A673 (cell line): Measurements from ENCODE around the gene TNFSF9. TPM values are rescaled to one million over a fixed set of nuclear protein-coding genes. Genes with fewer than 3 reads are reported as not detected.

Source experiments
- BruUV-seq: library from RNA; stranded (reverse); fragments of 400-500 nt; replicated peaks from 2 replicates; lab custom pipeline; 2021; lab: Mats Ljungman, UMichigan
- CTCF ChIA-PET: fragments of 300-600 bp; sonication (Branson Sonifier 250); formaldehyde crosslinking; loops from one replicate; lab custom pipeline; 2022; ENCODE audit warnings: antibody characterized with exemption; lab: Charles Lee
- POLR2A ChIA-PET: fragments of 300-600 bp; sonication (Branson Sonifier 250); formaldehyde crosslinking; loops from one replicate; lab custom pipeline; 2022; ENCODE audit warnings: antibody characterized with exemption; ENCODE audit not compliant: low non-redundant PET; lab: Charles Lee
- DNase-seq: peaks from one replicate; pipeline ENCODE4 v3.0.0-alpha.2; 2015; ENCODE audit warnings: low spot score
- H3K27ac ChIP-seq: fragments of 200-600 bp; sonication (generic); 2 replicates; pipeline ENCODE4 v1.5.1; 2016; ENCODE audit warnings: mixed run types, low read depth, mild to moderate bottlenecking, mixed read lengths, antibody characterized with exemption, low read length; ENCODE audit not compliant: poor library complexity, severe bottlenecking
- H3K27me3 ChIP-seq: fragments of 200-600 bp; sonication (generic); replicated peaks from 2 replicates; pipeline ENCODE4 v1.6.1; 2017; ENCODE audit warnings: mixed run types, low read depth, mild to moderate bottlenecking, mixed read lengths, antibody characterized with exemption, low read length; ENCODE audit not compliant: insufficient read depth, poor library complexity
- H3K36me3 ChIP-seq: fragments of 200-600 bp; sonication (generic); 2 replicates; pipeline ENCODE4 v1.6.1; 2016; ENCODE audit warnings: mixed run types, mild to moderate bottlenecking, mixed read lengths, antibody characterized with exemption, low read length; ENCODE audit not compliant: insufficient read depth, poor library complexity, severe bottlenecking
- H3K4me1 ChIP-seq: fragments of 200-600 bp; sonication (generic); 2 replicates; pipeline ENCODE4 v1.6.1; 2017; ENCODE audit warnings: mixed run types, mild to moderate bottlenecking, mixed read lengths, antibody characterized with exemption, low read length; ENCODE audit not compliant: insufficient read depth, poor library complexity, severe bottlenecking
- H3K4me3 ChIP-seq: fragments of 200-600 bp; sonication (generic); 2 replicates; pipeline ENCODE4 v1.5.1; 2016; ENCODE audit warnings: low read depth, mixed run types, mild to moderate bottlenecking, mixed read lengths, low read length; ENCODE audit not compliant: poor library complexity, severe bottlenecking
- H3K9me3 ChIP-seq: fragments of 200-600 bp; sonication (generic); 2 replicates; pipeline ENCODE4 v1.6.1; 2016; ENCODE audit warnings: mixed run types, low read depth, mild to moderate bottlenecking, mixed read lengths, antibody characterized with exemption, low read length; ENCODE audit not compliant: poor library complexity, severe bottlenecking
- CTCF ChIP-seq: fragments of 300-800, 200-600 bp; sonication (generic); conservative IDR thresholded peaks from 2 replicates; pipeline ENCODE4 v1.5.1; 2017; ENCODE audit warnings: low read depth, mild to moderate bottlenecking, antibody characterized with exemption, low read length, moderate library complexity, mixed read lengths
- EZH2 ChIP-seq: fragments of 200-600 bp; sonication (generic); IDR thresholded peaks from 2 replicates; pipeline ENCODE4 v1.6.1; 2017; ENCODE audit warnings: borderline replicate concordance, low read depth, mild to moderate bottlenecking, mixed read lengths, antibody characterized with exemption, low read length; ENCODE audit not compliant: poor library complexity, severe bottlenecking
- intact Hi-C: fragments of 100-400 bp; cut with micrococcal nuclease; formaldehyde crosslinking; loops from one replicate; pipeline ENCODE4 v1.10.0; 2022; ENCODE audit not compliant: unreplicated experiment
- total RNA-seq: library from RNA; stranded (reverse); gene quantifications from 2 replicates; pipeline ENCODE4 v1.2.3, GENCODE V29; 2021

TNFSF9 gene
- total RNA-seq, 1 experiment from 2014 or later = 11.1 TPM

- intact Hi-C loops = no loop called here
- Histone ChIP-seq H3K4me3 (no peak overlapping the region), H3K27ac (peak overlapping the region; percentile 77), H3K9me3 (peaks cover 6% of the 10 kb centered on the region), H3K4me1 (peaks cover 19% of the 10 kb centered on the region), H3K27me3 (no peaks in the 10 kb centered on the region), H3K36me3 (no peaks in the 10 kb centered on the region)
- BruUV-seq = no TSS peak
- CTCF ChIA-PET = no interaction called here
- POLR2A ChIA-PET = no interaction called here
- no peak for DNase-seq
- no peak for TF ChIP-seq CTCF
- no peak for TF ChIP-seq EZH2
Measured at GRCh38 chr19:6576869-6577475, 46.1 kb downstream of the TNFSF9 start.

- TF ChIP-seq EZH2 (no peak), CTCF (no peak)
- ChIA-PET POLR2A (no interaction called here), CTCF (interaction anchor here (0.6 kb wide), 1 partner anchor 142 kb away, joined by 3 read pairs; no protein-coding TSS in a partner anchor)
- Histone ChIP-seq H3K27ac (peak overlapping the region; percentile 77), H3K4me1 (peaks cover 19% of the 10 kb centered on the region), H3K9me3 (peaks cover 6% of the 10 kb centered on the region), H3K27me3 (no peaks in the 10 kb centered on the region), H3K4me3 (no peak overlapping the region), H3K36me3 (no peaks in the 10 kb centered on the region)
- BruUV-seq = no TSS peak
- DNase-seq = peak; percentile 81
- intact Hi-C loops = no loop called here
Measured at GRCh38 chr19:6577476-6578125, 46.8 kb downstream of the TNFSF9 start.

GRCh38 chr19:6579450-6580178, 48.8 kb downstream of the TNFSF9 start:
- CTCF ChIA-PET = no interaction called here
- Histone ChIP-seq H3K9me3 (peaks cover 6% of the 10 kb centered on the region), H3K27me3 (no peaks in the 10 kb centered on the region), H3K4me1 (peaks cover 19% of the 10 kb centered on the region), H3K36me3 (no peaks in the 10 kb centered on the region), H3K4me3 (no peak overlapping the region), H3K27ac (no peak overlapping the region)
- no TSS peak for BruUV-seq
- DNase-seq = no peak
- intact Hi-C loops = no loop called here
- TF ChIP-seq CTCF (no peak), EZH2 (no peak)
- POLR2A ChIA-PET = no interaction called here
